Cardiac muscle cell (in vitro differentiated cells and primary cell): ENCODE measurements around the gene PDE4B. TPM values are rescaled to one million over a fixed set of nuclear protein-coding genes. Genes with fewer than 3 reads are reported as not detected.

ENCODE experiments used
- DNase-seq, 2 donors: peaks; one replicate each; pipeline versions ENCODE4 v3.0.0 to v3.0.0-alpha.2; 2010 to 2017; ENCODE audit warnings: low read depth in 1 of 2, low spot score in 1 of 2
- H3K27ac ChIP-seq: fragments of 200-600 bp; sonication (generic); 2 replicates; pipeline ENCODE4 v1.5.1; 2016
- H3K27me3 ChIP-seq: fragments of 200-600 bp; sonication (generic); 2 replicates; pipeline ENCODE4 v1.6.0; 2016; ENCODE audit warnings: control low read depth
- H3K36me3 ChIP-seq: fragments of 200-600 bp; sonication (generic); 2 replicates; pipeline ENCODE4 v1.5.1; 2016; ENCODE audit warnings: control low read depth
- H3K4me1 ChIP-seq: fragments of 200-600 bp; sonication (generic); 2 replicates; pipeline ENCODE4 v1.8.1; 2017; ENCODE audit warnings: low read depth, mild to moderate bottlenecking, mixed run types
- H3K4me3 ChIP-seq: fragments of 200-600 bp; sonication (generic); 2 replicates; pipeline ENCODE4 v1.5.1; 2016; ENCODE audit warnings: mild to moderate bottlenecking
- H3K9me3 ChIP-seq: fragments of 200-600 bp; sonication (generic); 2 replicates; pipeline ENCODE4 v1.5.1; 2017; ENCODE audit warnings: low read depth, mild to moderate bottlenecking, control low read depth
- CTCF ChIP-seq: IDR thresholded peaks from 2 replicates; pipeline ENCODE4 v1.5.1; 2012; ENCODE audit warnings: low read depth, mild to moderate bottlenecking, low read length
- polyA plus RNA-seq: library from polyadenylated mRNA; unstranded; fragments of >200 nt; fragmentation: Nextera tagmentation; extraction: Ambion mirVana; gene quantifications from 2 replicates; pipeline ENCODE4 v1.2.1, GENCODE V29; 2016
- total RNA-seq: library from RNA; depleted of rRNA; stranded (reverse); fragments of >200 nt; gene quantifications from 2 replicates; pipeline ENCODE4 v1.2.3, GENCODE V29; 2016

PDE4B gene
- total and polyA plus RNA-seq, 2 experiments from 2014 or later = 0.65 to 3.9 TPM

- no peaks in the 10 kb centered on the region for H3K27me3 ChIP-seq
- no peaks in the 10 kb centered on the region for H3K4me1 ChIP-seq
- H3K4me3 ChIP-seq = no peak overlapping the region
- no peak for DNase-seq
- no peaks in the 10 kb centered on the region for H3K9me3 ChIP-seq
- no peaks in the 10 kb centered on the region for H3K36me3 ChIP-seq
- no peak for TF ChIP-seq CTCF
- no peak overlapping the region for H3K27ac ChIP-seq
Observed at GRCh38 chr1:66365635-66366034, 572.9 kb downstream of the PDE4B start.

GRCh38 chr1:66366634-66367033 lies 573.9 kb downstream of the PDE4B start:
- DNase-seq = no peak
- Histone ChIP-seq H3K4me3 (no peak overlapping the region), H3K27me3 (no peaks in the 10 kb centered on the region), H3K9me3 (no peaks in the 10 kb centered on the region), H3K36me3 (no peaks in the 10 kb centered on the region), H3K4me1 (no peaks in the 10 kb centered on the region), H3K27ac (no peak overlapping the region)
- TF ChIP-seq CTCF = no peak

- Histone ChIP-seq H3K4me3 (no peak overlapping the region), H3K9me3 (no peaks in the 10 kb centered on the region), H3K27ac (no peak overlapping the region), H3K27me3 (no peaks in the 10 kb centered on the region), H3K36me3 (no peaks in the 10 kb centered on the region), H3K4me1 (no peaks in the 10 kb centered on the region)
- TF ChIP-seq CTCF = no peak
- DNase-seq = no peak
Observed at GRCh38 chr1:66367369-66367768, 574.7 kb downstream of the PDE4B start.

- TF ChIP-seq CTCF = no peak
- no peak for DNase-seq
- no peaks in the 10 kb centered on the region for H3K27me3 ChIP-seq
- H3K9me3 ChIP-seq = no peaks in the 10 kb centered on the region
- no peak overlapping the region for H3K27ac ChIP-seq
- no peaks in the 10 kb centered on the region for H3K4me1 ChIP-seq
- no peak overlapping the region for H3K4me3 ChIP-seq
- H3K36me3 ChIP-seq = no peaks in the 10 kb centered on the region
Observed at GRCh38 chr1:66368261-66368660, 575.6 kb downstream of the PDE4B start.

GRCh38 chr1:66370462-66370971 lies 577.8 kb downstream of the PDE4B start:
- Histone ChIP-seq H3K27ac (no peak overlapping the region), H3K4me3 (no peak overlapping the region), H3K4me1 (no peaks in the 10 kb centered on the region), H3K36me3 (no peaks in the 10 kb centered on the region), H3K9me3 (no peaks in the 10 kb centered on the region), H3K27me3 (no peaks in the 10 kb centered on the region)
- DNase-seq = no peak
- TF ChIP-seq CTCF = no peak
